CD8-positive, alpha-beta memory T cell (primary cell): ENCODE results near the gene MBD3L2B. TPM values are rescaled to one million over a fixed set of nuclear protein-coding genes. Genes with fewer than 3 reads are reported as not detected.

Experiments
- CTCF ChIA-PET: fragments of 350-600 bp; sonication (Branson Sonifier 250); formaldehyde crosslinking; loops from one replicate; lab custom pipeline; 2021; ENCODE audit warnings: antibody characterized with exemption; lab: Charles Lee
- POLR2A ChIA-PET: fragments of 350-600 bp; sonication (Branson Sonifier 250); formaldehyde crosslinking; loops from one replicate; lab custom pipeline; 2021; ENCODE audit warnings: antibody characterized with exemption; lab: Charles Lee
- DNase-seq, 5 donors: peaks; one replicate each; pipeline versions ENCODE4 v3.0.0 to v3.0.0-alpha.2; 2020 to 2022; ENCODE audit warnings: mixed read lengths in 1 of 5
- H3K27ac ChIP-seq: one replicate; pipeline ENCODE4 v1.7.0; 2013; ENCODE audit warnings: low read depth, mild to moderate bottlenecking, low read length, moderate library complexity
- H3K27me3 ChIP-seq: 2 replicates; pipeline ENCODE4 v1.7.0; 2013; ENCODE audit warnings: low read length, mild to moderate bottlenecking; ENCODE audit not compliant: insufficient read depth, poor library complexity, severe bottlenecking
- H3K36me3 ChIP-seq: 2 replicates; pipeline ENCODE4 v1.7.0; 2013; ENCODE audit warnings: mild to moderate bottlenecking, low read length, moderate library complexity; ENCODE audit not compliant: insufficient read depth
- H3K4me1 ChIP-seq: 2 replicates; pipeline ENCODE4 v1.7.0; 2013; ENCODE audit warnings: mild to moderate bottlenecking, low read length, moderate library complexity; ENCODE audit not compliant: insufficient read depth
- H3K4me3 ChIP-seq: 2 replicates; pipeline ENCODE4 v1.7.0; 2013; ENCODE audit warnings: mild to moderate bottlenecking, low read length
- H3K9me3 ChIP-seq: 2 replicates; pipeline ENCODE4 v1.7.0; 2013; ENCODE audit warnings: mild to moderate bottlenecking, low read length
- H3K27ac Mint-ChIP-seq, 8 donors: one replicate each; pipeline ENCODE4 v1.8.0; 2020 to 2021; ENCODE audit warnings: mixed read lengths in 8 of 8, mild to moderate bottlenecking in 6 of 8, inconsistent platforms in 3 of 8, moderate library complexity in 3 of 8
- H3K27me3 Mint-ChIP-seq, 2 donors: one replicate each; pipeline ENCODE4 v1.8.0; 2020 to 2021; ENCODE audit warnings: mixed read lengths in 2 of 2, mild to moderate bottlenecking in 1 of 2, moderate library complexity in 1 of 2
- H3K36me3 Mint-ChIP-seq, 3 donors: one replicate each; pipeline ENCODE4 v1.8.0; 2020 to 2021; ENCODE audit warnings: mixed read lengths in 3 of 3, inconsistent platforms in 1 of 3, mild to moderate bottlenecking in 1 of 3
- H3K4me1 Mint-ChIP-seq, 3 donors: one replicate each; pipeline ENCODE4 v1.8.0; 2020 to 2021; ENCODE audit warnings: mixed read lengths in 3 of 3, inconsistent platforms in 1 of 3, mild to moderate bottlenecking in 1 of 3
- H3K4me3 Mint-ChIP-seq, 7 donors: one replicate each; pipeline ENCODE4 v1.8.0; 2020 to 2021; ENCODE audit warnings: mixed read lengths in 7 of 7, mild to moderate bottlenecking in 6 of 7, moderate library complexity in 4 of 7, inconsistent platforms in 2 of 7
- H3K9me3 Mint-ChIP-seq, 5 donors: one replicate each; pipeline ENCODE4 v1.8.0; 2020 to 2022; ENCODE audit warnings: mixed read lengths in 5 of 5, mild to moderate bottlenecking in 3 of 5, moderate library complexity in 2 of 5, inconsistent platforms in 1 of 5
- polyA plus RNA-seq: library from polyadenylated mRNA; unstranded; fragments of 300-500 nt; fragmentation: Illumina TruSeq; gene quantifications from one replicate; pipeline ENCODE4 v1.2.3, GENCODE V29; 2021
- total RNA-seq, 2 experiments: library from RNA; stranded (reverse); gene quantifications; one replicate each; pipeline ENCODE4 v1.2.3, GENCODE V29; 2021

The MBD3L2B gene
- total and polyA plus RNA-seq, 3 experiments from 2014 or later, result not detected

DNA sequence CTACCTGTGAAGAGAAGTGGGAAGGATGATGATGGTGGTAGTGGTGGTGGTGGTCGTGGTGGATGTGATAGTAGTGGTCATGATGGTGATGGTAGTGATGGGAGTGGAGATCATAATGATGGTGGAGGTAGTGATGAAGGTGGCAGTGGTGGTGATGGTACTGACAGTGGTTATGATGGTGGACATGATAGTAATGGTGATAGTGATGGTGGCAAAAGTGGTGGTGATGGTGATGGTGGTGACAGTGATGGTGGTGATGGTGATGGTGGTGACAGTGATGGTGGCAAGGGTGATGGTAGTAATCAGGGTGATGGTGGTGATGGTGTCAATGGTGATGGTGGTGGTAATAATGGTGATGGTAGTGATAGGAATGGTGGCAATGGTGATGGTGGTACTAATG is 26.2 kb downstream of the MBD3L2B start:
- Mint-ChIP-seq H3K27ac (peak overlapping the region in 3 of 8 donors; percentile 1 to 39 (median 36)), H3K27me3 (peaks cover 0 to 2% of the 10 kb centered on the region in 2 donors), H3K36me3 (no peaks in the 10 kb centered on the region), H3K9me3 (peaks cover 0 to 2% (median 2%) of the 10 kb centered on the region in 5 donors), H3K4me1 (no peaks in the 10 kb centered on the region), H3K4me3 (no peak overlapping the region)
- POLR2A ChIA-PET, result no interaction called here
- Histone ChIP-seq H3K36me3 (no peaks in the 10 kb centered on the region), H3K27ac (no peak overlapping the region), H3K4me3 (no peak overlapping the region), H3K9me3 (no peaks in the 10 kb centered on the region), H3K27me3 (no peaks in the 10 kb centered on the region), H3K4me1 (no peaks in the 10 kb centered on the region)
- CTCF ChIA-PET, result no interaction called here
- no peak for DNase-seq

DNA sequence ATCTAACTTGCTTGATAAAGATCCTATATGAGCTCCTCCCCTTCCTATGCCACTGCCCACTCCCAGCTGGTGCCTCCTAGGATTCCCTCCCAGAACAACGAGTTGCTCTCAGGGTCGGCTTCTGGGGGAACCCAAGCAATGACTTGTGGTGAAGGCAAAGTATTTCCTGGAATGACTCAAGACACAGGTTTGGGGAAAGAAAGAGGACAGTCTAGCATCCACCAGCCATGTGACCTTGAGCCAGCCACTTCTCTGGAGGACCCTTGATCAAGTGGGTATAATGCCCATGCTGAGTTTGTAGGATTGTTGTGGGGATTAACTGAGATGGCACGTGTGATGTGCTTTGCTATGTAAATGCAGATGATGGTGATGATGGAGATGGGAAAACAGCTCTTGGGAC is 33.0 kb downstream of the MBD3L2B start:
- POLR2A ChIA-PET, result no interaction called here
- H3K36me3 Mint-ChIP-seq, result peaks cover 0 to 6% (median 1%) of the 10 kb centered on the region in 3 donors
- H3K27me3 Mint-ChIP-seq, result peaks cover 8 to 24% of the 10 kb centered on the region in 2 donors
- no peak overlapping the region for H3K27ac ChIP-seq
- H3K4me1 Mint-ChIP-seq, result no peaks in the 10 kb centered on the region
- DNase-seq, result no peak
- CTCF ChIA-PET, result interaction anchor here (0.6 kb wide), 1 partner anchor 103 kb away, joined by 3 read pairs; no protein-coding TSS in a partner anchor
- H3K4me3 Mint-ChIP-seq, result no peak overlapping the region
- no peaks in the 10 kb centered on the region for H3K27me3 ChIP-seq
- H3K4me3 ChIP-seq, result no peak overlapping the region
- H3K9me3 ChIP-seq, result peaks cover 10% of the 10 kb centered on the region
- no peaks in the 10 kb centered on the region for H3K4me1 ChIP-seq
- H3K9me3 Mint-ChIP-seq, result peaks cover 8 to 26% (median 20%) of the 10 kb centered on the region in 5 donors
- no peaks in the 10 kb centered on the region for H3K36me3 ChIP-seq
- no peak overlapping the region for H3K27ac Mint-ChIP-seq

- DNase-seq, result no peak
- no peaks in the 10 kb centered on the region for H3K4me1 Mint-ChIP-seq
- H3K9me3 Mint-ChIP-seq, result peaks cover 8 to 30% (median 23%) of the 10 kb centered on the region in 5 donors
- ChIA-PET POLR2A (no interaction called here), CTCF (interaction anchor here (0.6 kb wide), 1 partner anchor 102 kb away, joined by 3 read pairs; no protein-coding TSS in a partner anchor)
- H3K9me3 ChIP-seq, result peaks cover 13% of the 10 kb centered on the region
- no peak overlapping the region for H3K4me3 ChIP-seq
- peaks cover 11 to 27% of the 10 kb centered on the region in 2 donors for H3K27me3 Mint-ChIP-seq
- no peaks in the 10 kb centered on the region for H3K27me3 ChIP-seq
- H3K36me3 Mint-ChIP-seq, result peaks cover 0 to 6% (median 3%) of the 10 kb centered on the region in 3 donors
- no peak overlapping the region for H3K27ac Mint-ChIP-seq
- H3K4me1 ChIP-seq, result no peaks in the 10 kb centered on the region
- no peak overlapping the region for H3K27ac ChIP-seq
- H3K36me3 ChIP-seq, result no peaks in the 10 kb centered on the region
- H3K4me3 Mint-ChIP-seq, result no peak overlapping the region
These were observed 33.4 kb downstream of the MBD3L2B start for GRCh38 chr19:6987850-6988249.

DNA sequence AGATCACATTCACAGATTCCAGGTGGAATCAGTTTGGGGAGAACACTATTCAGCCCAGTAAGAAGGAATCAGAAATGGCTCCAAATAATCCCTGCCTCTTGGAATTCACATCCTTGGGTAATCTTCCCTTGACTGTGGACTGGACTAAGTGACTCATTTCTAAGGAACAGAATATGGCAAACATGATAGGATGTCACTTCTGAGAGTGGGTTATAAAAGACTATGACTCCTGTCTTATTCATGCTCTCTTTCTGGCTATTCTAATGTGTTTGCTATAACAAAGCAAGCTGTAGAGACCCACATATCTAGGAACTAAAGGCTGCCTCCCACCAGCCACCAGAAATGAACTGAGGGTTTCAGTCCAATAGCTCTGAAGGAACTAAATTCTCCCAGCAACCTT is 37.8 kb downstream of the MBD3L2B start:
- Mint-ChIP-seq H3K27me3 (peaks cover 8 to 45% of the 10 kb centered on the region in 2 donors), H3K4me3 (no peak overlapping the region), H3K36me3 (peaks cover 0 to 6% (median 3%) of the 10 kb centered on the region in 3 donors), H3K4me1 (no peaks in the 10 kb centered on the region), H3K27ac (no peak overlapping the region), H3K9me3 (peaks cover 12 to 31% (median 29%) of the 10 kb centered on the region in 5 donors)
- Histone ChIP-seq H3K4me1 (no peaks in the 10 kb centered on the region), H3K27me3 (no peaks in the 10 kb centered on the region), H3K9me3 (peaks cover 13% of the 10 kb centered on the region), H3K27ac (no peak overlapping the region), H3K4me3 (no peak overlapping the region), H3K36me3 (no peaks in the 10 kb centered on the region)
- ChIA-PET POLR2A (no interaction called here), CTCF (no interaction called here)
- DNase-seq, result no peak

- Mint-ChIP-seq H3K4me1 (no peaks in the 10 kb centered on the region), H3K9me3 (peaks cover 10 to 36% (median 28%) of the 10 kb centered on the region in 5 donors), H3K4me3 (no peak overlapping the region), H3K36me3 (peaks cover 0 to 12% (median 2%) of the 10 kb centered on the region in 3 donors), H3K27me3 (peaks cover 10 to 47% of the 10 kb centered on the region in 2 donors), H3K27ac (no peak overlapping the region)
- no peak for DNase-seq
- Histone ChIP-seq H3K9me3 (peaks cover 22% of the 10 kb centered on the region), H3K27ac (no peak overlapping the region), H3K36me3 (no peaks in the 10 kb centered on the region), H3K27me3 (no peaks in the 10 kb centered on the region), H3K4me1 (no peaks in the 10 kb centered on the region), H3K4me3 (no peak overlapping the region)
- POLR2A ChIA-PET, result no interaction called here
- CTCF ChIA-PET, result no interaction called here
These were observed 41.8 kb downstream of the MBD3L2B start for GRCh38 chr19:6979399-6979798.

- H3K36me3 ChIP-seq, result no peaks in the 10 kb centered on the region
- Mint-ChIP-seq H3K27ac (no peak overlapping the region), H3K4me3 (no peak overlapping the region), H3K4me1 (no peaks in the 10 kb centered on the region), H3K36me3 (peaks cover 0 to 12% (median 0%) of the 10 kb centered on the region in 3 donors), H3K27me3 (peaks cover 6 to 38% of the 10 kb centered on the region in 2 donors), H3K9me3 (peaks cover 6 to 23% (median 13%) of the 10 kb centered on the region in 5 donors)
- no peak overlapping the region for H3K4me3 ChIP-seq
- no peak for DNase-seq
- no peak overlapping the region for H3K27ac ChIP-seq
- ChIA-PET CTCF (no interaction called here), POLR2A (no interaction called here)
- no peaks in the 10 kb centered on the region for H3K27me3 ChIP-seq
- no peaks in the 10 kb centered on the region for H3K4me1 ChIP-seq
- peaks cover 13% of the 10 kb centered on the region for H3K9me3 ChIP-seq
These were observed 45.0 kb downstream of the MBD3L2B start for GRCh38 chr19:6976197-6976596.

DNA sequence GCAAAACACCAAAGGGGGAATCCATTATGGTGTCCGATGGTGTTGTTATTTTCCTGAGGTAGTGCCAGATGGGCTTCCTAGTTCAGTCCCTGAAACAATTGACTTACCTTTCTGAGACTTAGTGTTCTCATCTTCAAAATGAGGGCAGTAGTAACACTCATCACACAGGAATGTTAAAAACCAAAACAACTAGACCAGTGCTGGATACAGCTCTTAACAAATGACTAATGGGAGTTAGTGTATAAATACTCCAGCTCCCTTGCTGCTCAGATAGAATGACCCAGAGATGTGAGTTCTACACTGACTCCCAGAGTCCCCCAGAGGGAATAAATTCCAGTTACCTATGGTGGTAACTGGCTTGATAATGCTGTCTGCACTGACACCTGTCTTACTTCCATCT is 49.9 kb downstream of the MBD3L2B start:
- Mint-ChIP-seq H3K27me3 (peaks cover 10 to 17% of the 10 kb centered on the region in 2 donors), H3K4me3 (no peak overlapping the region), H3K9me3 (no peaks in the 10 kb centered on the region), H3K36me3 (no peaks in the 10 kb centered on the region), H3K4me1 (no peaks in the 10 kb centered on the region), H3K27ac (peak overlapping the region in 1 of 8 donors; percentile 3)
- no peak overlapping the region for H3K4me3 ChIP-seq
- H3K36me3 ChIP-seq, result no peaks in the 10 kb centered on the region
- ChIA-PET POLR2A (no interaction called here), CTCF (no interaction called here)
- DNase-seq, result no peak
- H3K9me3 ChIP-seq, result no peaks in the 10 kb centered on the region
- no peaks in the 10 kb centered on the region for H3K27me3 ChIP-seq
- no peaks in the 10 kb centered on the region for H3K4me1 ChIP-seq
- H3K27ac ChIP-seq, result no peak overlapping the region

- no peaks in the 10 kb centered on the region for H3K36me3 Mint-ChIP-seq
- H3K27ac Mint-ChIP-seq, result no peak overlapping the region
- H3K36me3 ChIP-seq, result no peaks in the 10 kb centered on the region
- H3K27ac ChIP-seq, result no peak overlapping the region
- H3K9me3 ChIP-seq, result no peaks in the 10 kb centered on the region
- H3K4me1 ChIP-seq, result no peaks in the 10 kb centered on the region
- no peak overlapping the region for H3K4me3 Mint-ChIP-seq
- H3K4me3 ChIP-seq, result no peak overlapping the region
- H3K9me3 Mint-ChIP-seq, result no peaks in the 10 kb centered on the region
- H3K27me3 ChIP-seq, result no peaks in the 10 kb centered on the region
- CTCF ChIA-PET, result no interaction called here
- POLR2A ChIA-PET, result no interaction called here
- no peaks in the 10 kb centered on the region for H3K4me1 Mint-ChIP-seq
- no peak for DNase-seq
- peaks cover 10 to 17% of the 10 kb centered on the region in 2 donors for H3K27me3 Mint-ChIP-seq
These were observed 50.8 kb downstream of the MBD3L2B start for GRCh38 chr19:6970443-6970842.
